Fibroblast of lung (primary cell): ENCODE data around the gene MYO3B. TPM values are rescaled to one million over a fixed set of nuclear protein-coding genes. Genes with fewer than 3 reads are reported as not detected.
"Not testable (repeated sequence)": the region's sequence is repeated elsewhere in the genome, so short reads cannot be mapped to it uniquely, and the experiment has no call there.

Experiments used
- DNase-seq, 2 donors: peaks; one replicate each; pipeline versions ENCODE4 v3.0.0 to v3.0.0-alpha.2; 2010; ENCODE audit warnings: low read depth in 2 of 2
- H2AFZ ChIP-seq: 2 replicates; pipeline ENCODE4 v1.5.1; 2012; ENCODE audit warnings: low read length, control low read depth, inconsistent platforms
- H3K27ac ChIP-seq: 2 replicates; pipeline ENCODE4 v1.5.1; 2011; ENCODE audit warnings: low read length, control low read depth; ENCODE audit not compliant: insufficient read depth
- H3K27me3 ChIP-seq: 2 replicates; pipeline ENCODE4 v1.5.1; 2011; ENCODE audit warnings: mild to moderate bottlenecking, low read length; ENCODE audit not compliant: control insufficient read depth, insufficient read depth
- H3K36me3 ChIP-seq: 2 replicates; pipeline ENCODE4 v1.5.1; 2011; ENCODE audit warnings: low read length; ENCODE audit not compliant: control insufficient read depth, insufficient read depth
- H3K4me1 ChIP-seq: 2 replicates; pipeline ENCODE4 v1.5.1; 2011; ENCODE audit warnings: low read length; ENCODE audit not compliant: control insufficient read depth, insufficient read depth; ENCODE audit errors: extremely low read depth
- H3K4me2 ChIP-seq: 2 replicates; pipeline ENCODE4 v1.5.1; 2011; ENCODE audit warnings: low read length, control low read depth; ENCODE audit not compliant: insufficient read depth; ENCODE audit errors: extremely low read depth
- H3K4me3 ChIP-seq, 4 experiments: fragments of 200-600 bp in 1 of 4; sonication (generic) in 1 of 4; replicated peaks in 1 of 4; 2 replicates each; pipeline ENCODE4 v1.5.1; 2011 to 2016; ENCODE audit warnings: low read length in 4 of 4, low read depth in 3 of 4, mild to moderate bottlenecking in 3 of 4, control low read depth in 2 of 4, inconsistent platforms in 1 of 4, mixed read lengths in 1 of 4; ENCODE audit not compliant: insufficient read depth in 1 of 4; ENCODE audit errors: control extremely low read depth in 1 of 4
- H3K79me2 ChIP-seq: 2 replicates; pipeline ENCODE4 v1.5.1; 2012; ENCODE audit warnings: mild to moderate bottlenecking, low read length, inconsistent platforms; ENCODE audit not compliant: control insufficient read depth, insufficient read depth
- H3K9ac ChIP-seq: 2 replicates; pipeline ENCODE4 v1.5.1; 2011; ENCODE audit warnings: mild to moderate bottlenecking, low read length, control low read depth; ENCODE audit not compliant: insufficient read depth
- H3K9me3 ChIP-seq: 2 replicates; pipeline ENCODE4 v1.5.1; 2012; ENCODE audit warnings: low read depth, low read length; ENCODE audit not compliant: control insufficient read depth, insufficient read depth
- H4K20me1 ChIP-seq: 2 replicates; pipeline ENCODE4 v1.5.1; 2011; ENCODE audit warnings: low read length; ENCODE audit not compliant: control insufficient read depth, insufficient read depth; ENCODE audit errors: extremely low read depth
- EZH2 ChIP-seq: IDR thresholded peaks from 2 replicates; pipeline ENCODE4 v1.5.1; 2012; ENCODE audit warnings: low read length, control low read depth, mild to moderate bottlenecking; ENCODE audit errors: missing control alignments
- polyA plus RNA-seq, 2 donors: library from polyadenylated mRNA; depleted of rRNA in 1 of 2; stranded (reverse) in 1 of 2; unstranded in 1 of 2; fragments of >200 nt; gene quantifications; 2 replicates each; pipeline ENCODE4 v1.2.1, GENCODE V29; 2011 to 2012; ENCODE audit warnings: missing spikeins in 1 of 2
- total RNA-seq: library from RNA; depleted of rRNA; stranded (reverse); fragments of >200 nt; gene quantifications from 2 replicates; pipeline ENCODE4 v1.2.1, GENCODE V29; 2014
- TF ChIP-seq, protein P1 (sequence below), 2 donors: IDR thresholded peaks in 1 of 2; conservative IDR thresholded peaks in 1 of 2; 1 replicate in 1 of 2; 2 replicates in 1 of 2; pipeline ENCODE4 v1.5.1; 2011 to 2012; ENCODE audit warnings: low read length in 2 of 2, control low read depth in 1 of 2, inconsistent platforms in 1 of 2, low read depth in 1 of 2, mild to moderate bottlenecking in 1 of 2

The MYO3B gene
- total and polyA plus RNA-seq, 2 donors (not counting 1 experiment from before 2014, with no cell fraction given), result 0.06 to 0.50 TPM

GRCh38 chr2:170262806-170263205 is 84.9 kb downstream of the MYO3B start:
- TF ChIP-seq EZH2, result no peak
- TF ChIP-seq, protein P1, sequence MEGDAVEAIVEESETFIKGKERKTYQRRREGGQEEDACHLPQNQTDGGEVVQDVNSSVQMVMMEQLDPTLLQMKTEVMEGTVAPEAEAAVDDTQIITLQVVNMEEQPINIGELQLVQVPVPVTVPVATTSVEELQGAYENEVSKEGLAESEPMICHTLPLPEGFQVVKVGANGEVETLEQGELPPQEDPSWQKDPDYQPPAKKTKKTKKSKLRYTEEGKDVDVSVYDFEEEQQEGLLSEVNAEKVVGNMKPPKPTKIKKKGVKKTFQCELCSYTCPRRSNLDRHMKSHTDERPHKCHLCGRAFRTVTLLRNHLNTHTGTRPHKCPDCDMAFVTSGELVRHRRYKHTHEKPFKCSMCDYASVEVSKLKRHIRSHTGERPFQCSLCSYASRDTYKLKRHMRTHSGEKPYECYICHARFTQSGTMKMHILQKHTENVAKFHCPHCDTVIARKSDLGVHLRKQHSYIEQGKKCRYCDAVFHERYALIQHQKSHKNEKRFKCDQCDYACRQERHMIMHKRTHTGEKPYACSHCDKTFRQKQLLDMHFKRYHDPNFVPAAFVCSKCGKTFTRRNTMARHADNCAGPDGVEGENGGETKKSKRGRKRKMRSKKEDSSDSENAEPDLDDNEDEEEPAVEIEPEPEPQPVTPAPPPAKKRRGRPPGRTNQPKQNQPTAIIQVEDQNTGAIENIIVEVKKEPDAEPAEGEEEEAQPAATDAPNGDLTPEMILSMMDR (conservative IDR thresholded peaks at IDR 0.05 in 1 of 2, IDR thresholded peaks at IDR 0.05 in 1 of 2; ENCODE audit: low read depth in 1 of 2, low read length in 2 of 2), result no peak
- no peak overlapping the region for H3K4me3 ChIP-seq

DNA sequence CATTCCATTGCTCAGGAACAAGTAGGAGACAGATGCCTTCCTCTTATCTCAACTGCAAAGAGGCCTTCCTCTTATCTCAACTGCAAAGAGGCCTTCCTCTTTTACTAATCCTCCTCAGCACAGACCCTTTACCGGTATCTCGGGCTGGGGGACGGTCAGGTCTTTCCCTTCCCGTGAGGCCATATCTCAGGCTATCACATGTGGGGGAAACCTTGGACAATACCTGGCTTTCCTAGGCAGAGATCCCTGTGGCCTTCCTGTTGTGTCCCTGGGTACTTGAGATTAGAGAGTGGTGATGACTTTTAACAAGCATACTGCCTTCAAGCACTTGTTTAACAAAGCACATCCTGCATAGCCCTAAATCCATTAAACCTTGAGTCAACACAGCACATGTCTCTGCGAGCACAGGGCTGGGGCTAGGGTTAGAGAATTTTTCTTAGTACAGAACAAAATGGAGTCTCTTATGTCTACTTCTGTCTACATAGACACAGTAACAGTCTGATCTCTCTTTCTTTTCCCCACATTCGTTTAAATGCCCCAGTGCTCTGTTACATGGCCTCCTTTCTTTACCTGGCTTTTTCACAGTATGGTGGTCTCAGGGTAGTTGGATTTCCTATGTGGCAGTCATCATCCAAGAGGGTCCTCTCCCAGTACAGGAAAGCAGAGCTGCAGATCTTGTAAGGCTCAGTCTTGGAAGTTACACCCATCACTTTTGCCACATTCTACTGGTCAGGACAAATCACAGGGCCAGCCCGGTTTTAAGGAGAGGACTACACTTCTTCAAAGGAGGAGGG is 86.0 kb downstream of the MYO3B start:
- not testable (repeated sequence) for H3K27ac ChIP-seq, H3K4me3 ChIP-seq, DNase-seq, H3K4me2 ChIP-seq, H4K20me1 ChIP-seq, H3K4me1 ChIP-seq, H3K79me2 ChIP-seq, H2AFZ ChIP-seq, H3K9ac ChIP-seq, H3K36me3 ChIP-seq, H3K9me3 ChIP-seq, H3K27me3 ChIP-seq

More at GRCh38 chr2:170262806-170263205, 84.9 kb downstream of the MYO3B start:
- no peak overlapping the region for H3K4me2 ChIP-seq
- H3K27me3 ChIP-seq, result no peaks in the 10 kb centered on the region
- H2AFZ ChIP-seq, result no peak overlapping the region
- no peaks in the 10 kb centered on the region for H3K9me3 ChIP-seq
- no peak overlapping the region for H3K9ac ChIP-seq
- no peaks in the 10 kb centered on the region for H3K79me2 ChIP-seq
- H3K4me1 ChIP-seq, result no peaks in the 10 kb centered on the region
- H3K27ac ChIP-seq, result no peak overlapping the region
- no peaks in the 10 kb centered on the region for H3K36me3 ChIP-seq
- no peak for DNase-seq
- no peaks in the 10 kb centered on the region for H4K20me1 ChIP-seq

- no peak overlapping the region for H3K9ac ChIP-seq
- no peak overlapping the region for H3K27ac ChIP-seq
- no peak overlapping the region for H3K4me2 ChIP-seq
- H2AFZ ChIP-seq, result no peak overlapping the region
- no peaks in the 10 kb centered on the region for H3K27me3 ChIP-seq
- H3K79me2 ChIP-seq, result no peaks in the 10 kb centered on the region
- H3K4me3 ChIP-seq, result no peak overlapping the region
- no peak for DNase-seq
- H4K20me1 ChIP-seq, result no peaks in the 10 kb centered on the region
- H3K9me3 ChIP-seq, result no peaks in the 10 kb centered on the region
- H3K36me3 ChIP-seq, result no peaks in the 10 kb centered on the region
- no peak for TF ChIP-seq EZH2
- TF ChIP-seq, protein P1 (conservative IDR thresholded peaks at IDR 0.05 in 1 of 2, IDR thresholded peaks at IDR 0.05 in 1 of 2; ENCODE audit: low read depth in 1 of 2, low read length in 2 of 2), result no peak
- H3K4me1 ChIP-seq, result no peaks in the 10 kb centered on the region
Measured at GRCh38 chr2:170264522-170264860, 86.5 kb downstream of the MYO3B start.
